Measurements from ENCODE around the gene SDC4.

Gene SDC4

DNA sequence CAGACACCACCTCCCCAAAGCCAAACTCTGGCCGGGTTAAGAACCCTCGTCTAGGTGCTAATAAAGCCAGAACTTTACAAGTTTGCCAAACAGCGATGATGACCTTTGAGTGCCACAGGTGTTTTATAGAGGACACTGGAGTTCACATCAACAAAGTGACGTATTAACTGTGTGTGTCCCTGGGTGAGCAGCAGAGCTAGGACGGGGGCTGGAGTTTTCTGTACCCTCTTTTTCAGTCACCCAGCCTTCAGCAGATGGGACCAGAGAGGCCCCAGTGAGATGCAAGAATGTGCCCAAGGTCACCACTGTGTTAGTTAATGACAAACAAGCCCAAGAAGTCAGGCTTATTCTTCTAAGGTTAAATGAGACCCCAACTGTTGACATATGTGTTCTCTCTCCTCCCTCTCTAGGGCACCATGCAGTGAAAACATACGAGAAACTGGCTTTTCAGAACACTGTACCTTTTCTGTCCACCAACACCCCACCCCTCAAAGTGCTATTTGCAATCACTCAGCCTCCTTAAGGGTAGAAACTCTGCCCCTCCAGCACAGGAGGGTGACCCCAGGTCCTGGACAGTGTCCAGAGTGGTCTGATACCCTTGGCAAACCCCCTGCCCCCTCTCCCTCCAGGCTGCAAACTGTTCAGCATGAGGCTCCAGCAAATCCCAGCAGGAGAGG, 5.2 kb downstream of the SDC4 start:
- no peak for DNase-seq

DNA sequence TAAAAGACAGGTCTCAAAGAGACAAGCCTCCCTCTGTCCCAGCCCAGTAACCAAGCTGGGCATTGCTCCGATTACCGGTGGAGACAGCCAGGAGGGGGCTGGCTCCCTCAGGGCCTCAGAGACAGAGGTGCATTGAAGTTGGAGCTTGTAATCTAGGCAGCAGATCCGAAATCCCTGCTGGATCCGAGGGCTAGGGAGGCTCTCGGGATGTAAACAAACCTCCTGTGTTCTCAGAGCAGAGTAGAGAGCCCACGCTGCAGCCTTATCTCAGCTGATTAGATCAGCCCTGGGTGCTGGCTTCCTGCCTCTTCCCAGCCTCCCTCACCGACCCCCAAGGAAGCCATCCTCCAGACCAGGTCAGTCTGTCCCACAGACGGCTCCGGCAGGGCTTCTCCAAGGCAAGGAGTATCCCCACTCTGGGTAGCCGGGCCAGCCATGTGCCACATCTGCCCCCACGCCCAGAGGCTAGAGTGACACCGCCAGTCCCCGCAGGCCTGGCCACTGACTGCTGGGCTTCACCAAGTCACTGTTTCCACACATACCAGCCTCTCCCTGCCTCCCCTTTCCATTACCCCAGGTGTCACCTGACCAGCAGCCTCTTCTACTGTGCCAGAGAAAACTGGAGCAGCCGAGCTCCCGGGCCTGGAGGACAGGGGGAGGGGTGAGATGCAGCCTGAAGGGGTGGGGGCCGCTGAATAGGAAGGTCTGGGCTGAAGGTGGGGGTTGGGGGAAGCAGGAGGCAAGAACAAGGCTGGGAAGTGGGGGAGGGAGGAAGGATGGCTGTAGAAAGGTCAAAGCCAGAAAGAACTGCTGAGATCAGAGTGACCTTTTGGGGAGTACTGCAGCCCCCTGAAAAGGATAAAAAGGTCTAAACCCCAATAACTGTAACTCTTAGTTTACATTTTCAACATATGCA, 6.0 kb downstream of the SDC4 start:
- DNase-seq = no peak

DNA sequence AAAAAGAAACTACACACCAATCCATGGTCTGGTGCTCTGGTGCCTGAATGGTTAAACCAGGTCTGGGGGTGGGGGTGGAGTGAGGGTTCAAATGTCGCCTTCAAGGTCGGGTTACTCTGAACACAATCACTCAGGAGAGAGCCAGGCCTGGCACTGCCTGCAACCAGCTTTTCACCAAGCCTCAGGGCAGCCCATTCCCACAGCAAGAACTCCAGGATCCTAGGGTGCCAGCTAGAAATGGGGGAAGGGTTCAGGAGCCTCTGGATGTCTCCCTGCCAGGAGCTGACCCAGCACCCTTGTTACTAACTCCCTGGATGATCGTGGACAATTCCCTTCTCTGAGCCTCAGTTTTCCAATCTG, 6.7 kb downstream of the SDC4 start:
- DNase-seq = no peak

DNA sequence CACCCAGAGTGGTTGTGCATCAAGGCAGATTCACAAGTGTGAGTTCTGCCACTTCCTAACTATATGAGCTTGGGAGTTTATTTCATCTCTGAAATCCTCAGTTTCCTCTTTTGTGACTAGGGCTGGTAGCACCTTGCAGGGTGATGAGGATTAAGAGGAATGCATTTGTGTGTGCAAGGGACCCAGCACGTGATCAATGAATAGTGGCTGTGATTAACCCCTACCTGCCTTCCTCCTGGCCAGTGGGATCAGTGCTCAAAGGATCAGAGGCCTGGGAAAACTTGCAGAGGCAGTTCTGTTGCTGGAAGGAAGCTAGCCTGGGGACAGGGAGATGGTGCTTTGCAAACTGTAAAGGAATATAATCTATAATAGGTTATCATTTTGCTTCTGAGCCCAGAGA, 7.3 kb downstream of the SDC4 start:
- no peak for DNase-seq

DNA sequence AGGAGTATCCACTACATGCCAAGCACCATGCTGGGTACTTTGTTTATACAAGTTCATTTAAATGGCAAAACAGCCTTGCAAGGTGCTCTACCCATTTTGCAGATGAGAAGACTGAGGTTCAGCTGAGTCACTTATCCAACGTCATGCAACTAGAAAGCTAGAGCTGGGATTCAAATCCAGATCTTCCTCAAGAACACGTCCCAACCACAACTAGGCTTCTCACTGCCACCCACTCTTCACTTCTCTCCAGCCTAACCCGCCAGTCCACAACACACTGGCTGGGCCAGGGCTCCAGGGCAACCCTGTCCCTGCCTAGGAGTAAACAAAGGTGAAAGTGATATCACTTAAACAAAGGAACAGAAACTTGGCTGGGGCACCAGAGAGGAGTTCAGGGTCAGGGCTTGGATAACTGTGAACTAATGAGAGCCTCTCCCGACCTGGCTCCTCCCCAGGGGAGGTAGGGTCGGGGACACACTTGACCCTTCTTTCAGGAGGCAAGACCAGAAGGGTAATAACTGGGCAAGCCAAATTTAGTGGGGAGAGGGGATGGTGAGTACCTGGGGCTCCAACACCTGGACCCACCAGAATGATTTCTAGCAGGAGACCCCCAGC, 7.9 kb downstream of the SDC4 start:
- no peak for DNase-seq

DNA sequence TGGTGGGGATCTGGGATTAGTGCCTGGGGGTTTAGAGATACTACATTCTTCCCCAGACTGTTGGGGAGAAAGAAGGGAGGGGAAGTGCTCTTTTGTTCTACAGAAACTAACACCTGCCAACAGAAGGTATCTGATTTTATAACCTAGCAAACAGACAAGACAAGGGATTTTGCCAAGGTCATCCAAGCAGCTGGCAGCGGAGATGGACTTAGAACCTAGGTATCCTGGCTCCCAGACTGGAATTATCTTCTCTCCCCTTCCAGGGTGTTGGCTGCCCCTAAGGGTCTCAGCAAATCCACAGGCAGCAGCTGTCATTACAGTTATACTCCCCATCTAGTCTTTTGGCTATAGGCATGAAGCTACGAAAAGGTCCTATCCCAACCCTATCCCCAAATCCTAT, 8.4 kb downstream of the SDC4 start:
- DNase-seq = no peak

DNA sequence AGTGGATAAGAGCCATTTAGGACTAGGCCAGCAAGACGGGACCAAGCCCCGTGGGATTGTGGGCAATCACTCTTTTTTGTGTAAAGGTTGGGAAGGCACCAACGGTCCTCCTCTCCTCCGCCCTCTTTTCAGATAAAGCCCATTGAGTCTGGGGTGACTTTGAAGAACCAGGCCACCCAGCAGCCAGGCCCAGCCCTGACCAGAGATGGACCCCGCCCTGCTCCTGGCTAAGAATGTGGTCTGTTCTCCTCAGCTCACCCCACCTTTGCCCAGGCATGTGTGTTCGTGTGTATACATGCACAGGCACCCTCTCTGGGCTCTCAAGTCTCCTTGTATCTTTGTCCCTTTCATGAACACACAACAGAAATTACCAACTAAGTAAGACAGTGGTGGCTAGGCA, 9.1 kb downstream of the SDC4 start:
- DNase-seq = no peak

DNA sequence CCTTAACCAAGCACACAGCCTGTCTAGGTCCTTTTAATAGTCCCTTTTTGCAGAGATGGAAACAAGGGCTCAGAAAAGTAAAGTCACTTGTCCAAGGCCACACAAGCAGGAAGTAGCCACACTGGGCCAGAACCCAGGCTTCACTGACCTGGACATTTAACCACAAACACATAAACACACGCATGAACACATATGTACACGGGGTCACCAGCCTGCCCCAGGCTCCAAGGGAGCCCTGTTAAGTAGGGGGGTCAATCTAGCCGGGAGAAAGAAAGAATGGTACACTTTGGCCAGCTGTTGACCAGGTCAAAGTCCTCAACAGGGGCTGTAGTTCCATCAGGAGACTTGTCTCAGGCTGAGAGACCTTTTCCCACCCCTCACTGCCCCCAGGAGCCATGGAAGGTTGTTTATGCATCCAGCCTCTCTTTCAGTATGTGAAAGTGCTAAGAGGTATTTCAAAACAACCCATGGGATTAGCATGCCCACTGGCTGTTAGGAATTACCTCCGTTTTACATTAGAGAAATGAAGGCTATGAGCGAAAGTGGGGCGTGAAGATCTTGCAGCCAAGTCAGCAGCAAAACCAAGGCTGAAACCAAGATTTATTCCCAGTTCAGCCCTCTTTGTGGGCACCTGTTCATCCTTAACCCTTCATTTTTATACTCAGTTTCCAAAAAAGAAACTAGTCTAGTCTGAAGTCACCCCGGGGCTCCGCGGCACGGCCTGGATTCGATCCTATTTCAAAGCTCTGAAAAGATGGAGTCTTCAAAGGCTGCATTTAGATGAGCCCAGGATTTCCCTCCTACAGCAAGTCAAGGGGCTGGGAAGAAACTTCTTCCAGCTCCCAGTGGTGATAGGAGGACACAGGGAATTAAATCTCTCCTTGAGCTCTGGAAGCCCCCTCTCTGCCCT, 9.8 kb downstream of the SDC4 start:
- no peak for DNase-seq

DNA sequence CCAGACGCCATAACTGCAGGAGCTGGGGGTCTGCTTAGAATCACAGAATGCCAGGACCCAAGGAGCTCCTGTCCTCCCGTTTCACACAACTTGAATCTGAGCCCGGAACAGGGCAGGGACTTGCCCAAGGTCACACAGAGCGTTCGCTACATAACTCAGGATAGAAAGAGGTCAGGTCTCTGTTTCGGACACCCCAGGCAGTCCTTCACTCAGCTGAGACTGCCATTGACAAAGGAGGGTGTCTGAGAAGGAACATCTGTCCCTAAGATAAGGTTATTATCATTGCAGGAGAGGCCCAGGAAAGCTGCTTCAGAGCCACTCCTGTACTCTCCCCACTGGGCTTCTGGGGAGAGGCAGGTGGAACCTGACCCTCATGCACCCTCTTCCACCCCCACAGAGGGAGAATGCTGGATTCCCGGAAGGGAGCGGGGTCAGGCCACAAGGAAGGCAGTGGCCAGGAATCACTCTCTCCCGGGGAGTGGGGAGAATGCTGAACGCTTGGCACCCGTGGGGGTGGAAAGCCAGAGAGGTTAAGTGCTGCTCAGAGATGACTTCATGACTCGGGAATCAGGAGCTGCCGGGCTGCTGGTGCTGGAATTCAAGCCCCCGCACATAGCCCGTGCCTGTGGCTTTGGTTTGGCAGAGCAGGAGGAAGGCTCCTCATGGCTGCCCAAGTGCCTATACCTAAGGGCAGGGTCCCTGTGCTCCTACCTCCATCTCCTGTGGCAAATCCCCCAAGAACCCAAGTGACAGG, 10.7 kb downstream of the SDC4 start:
- DNase-seq = no peak

DNA sequence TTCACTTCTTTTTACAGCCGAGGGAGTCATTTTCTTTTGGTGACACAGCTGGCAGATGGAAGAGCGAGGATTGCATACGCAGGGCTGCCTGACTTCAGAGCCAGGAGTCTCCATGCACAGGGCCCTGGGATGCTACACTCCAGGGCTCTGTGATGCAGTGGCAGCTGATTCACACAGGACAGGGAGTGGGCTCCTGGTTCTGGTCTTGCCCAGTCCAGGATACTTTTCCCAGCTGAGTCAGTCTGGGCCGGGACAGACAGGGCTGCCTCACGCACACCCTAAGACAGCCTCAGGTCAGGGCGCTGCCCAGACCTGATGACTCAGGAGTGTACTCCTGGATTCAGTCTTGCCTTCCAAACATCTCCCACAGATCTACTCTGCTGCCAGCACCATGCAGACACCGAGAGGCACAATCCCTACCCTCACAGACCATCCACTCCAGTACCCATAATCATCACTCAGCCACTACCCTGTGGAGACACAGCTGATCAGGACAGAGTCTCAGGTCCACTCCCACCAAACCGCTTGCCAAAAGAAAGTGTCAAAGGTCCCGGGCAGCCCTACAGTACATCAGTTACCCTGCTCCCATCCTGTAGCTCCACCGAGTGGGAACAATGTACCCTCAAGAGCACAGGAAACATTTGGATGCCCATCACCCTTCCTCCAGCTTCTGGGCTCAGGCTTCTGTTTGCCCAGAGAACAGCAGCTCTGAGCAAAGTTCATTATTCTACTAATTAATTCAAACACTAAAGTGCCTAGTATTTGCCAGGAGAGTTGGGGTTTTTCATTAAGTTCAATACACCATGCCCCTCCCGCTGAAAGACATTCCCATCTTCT, 11.5 kb downstream of the SDC4 start:
- no peak for DNase-seq

DNA sequence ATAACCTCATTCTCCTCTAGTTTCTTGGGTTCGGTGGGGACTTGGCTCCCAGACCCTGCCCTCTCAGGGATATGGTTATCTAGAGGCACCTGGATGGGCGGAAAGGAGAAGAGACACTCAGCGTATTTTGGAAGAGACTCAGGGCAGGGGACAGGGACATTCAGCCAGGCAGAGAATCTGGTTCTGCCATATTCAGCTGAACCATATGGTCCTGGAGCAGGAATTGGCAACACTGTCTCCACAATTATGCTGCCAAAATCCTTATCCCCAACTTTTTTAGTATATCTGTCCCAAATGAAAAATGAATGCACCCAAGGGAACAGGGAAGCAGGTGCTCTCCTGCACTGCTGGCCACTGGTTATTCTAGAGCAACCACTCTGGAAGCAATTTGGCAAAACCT, 17.7 kb downstream of the SDC4 start:
- no peak for DNase-seq

DNA sequence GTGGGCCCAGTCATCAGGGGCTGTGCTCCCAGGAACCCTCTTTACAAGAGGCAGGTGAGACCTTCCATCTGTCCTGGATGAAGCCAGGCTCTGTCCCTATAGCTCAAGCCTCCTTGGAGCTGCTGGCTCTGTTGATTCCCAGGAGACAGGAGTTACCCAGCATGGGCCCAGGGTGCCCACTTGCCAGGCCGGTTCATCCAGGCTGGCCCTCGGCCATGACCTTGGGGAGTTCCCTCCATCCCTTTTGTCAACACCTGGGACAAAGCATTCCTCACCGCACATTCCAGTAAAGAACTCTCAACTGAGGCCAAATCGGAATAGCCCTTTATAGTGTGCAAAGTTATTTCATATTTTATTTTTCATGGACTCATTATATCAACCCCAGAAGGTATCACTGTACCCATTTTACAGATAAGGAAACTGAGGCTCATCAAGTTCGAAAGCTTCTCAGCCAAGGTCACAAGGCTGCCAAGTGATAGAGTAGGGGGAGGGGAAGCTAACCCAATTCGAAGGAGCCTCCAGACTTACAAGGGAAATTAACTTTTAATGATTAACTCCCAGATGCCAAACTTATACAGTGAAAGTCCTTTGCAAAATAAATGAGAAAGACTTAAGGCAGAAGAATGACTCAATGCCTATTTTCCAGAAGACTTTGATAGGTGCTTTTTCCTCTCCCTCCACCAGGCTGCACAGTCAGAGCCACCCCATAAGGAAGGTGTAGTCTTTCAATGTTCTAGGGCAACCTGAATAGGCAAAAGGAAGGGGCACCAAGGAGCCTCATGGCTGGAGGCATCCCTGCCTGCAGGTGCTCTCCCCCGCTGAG, 18.5 kb downstream of the SDC4 start:
- no peak for DNase-seq

DNA sequence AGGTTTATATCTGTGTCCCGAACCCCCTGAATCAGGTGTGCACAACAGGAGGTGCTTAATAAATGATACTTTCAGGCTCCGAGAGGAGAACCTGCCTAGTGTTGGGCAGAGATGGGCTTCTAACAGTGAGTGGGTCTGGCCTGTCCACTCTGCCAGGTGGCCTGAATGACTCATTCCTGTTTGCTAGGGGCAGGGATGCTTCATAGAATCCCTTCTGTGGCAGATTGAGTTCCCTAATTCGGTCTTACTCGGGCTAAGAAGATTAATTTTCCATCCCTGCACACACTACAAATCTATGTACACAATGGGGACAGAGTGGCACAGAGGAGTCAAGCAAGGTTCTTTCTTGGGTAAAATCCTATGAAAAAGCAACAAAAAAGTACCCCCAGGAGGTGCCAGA, 19.8 kb downstream of the SDC4 start:
- no peak for DNase-seq

DNA sequence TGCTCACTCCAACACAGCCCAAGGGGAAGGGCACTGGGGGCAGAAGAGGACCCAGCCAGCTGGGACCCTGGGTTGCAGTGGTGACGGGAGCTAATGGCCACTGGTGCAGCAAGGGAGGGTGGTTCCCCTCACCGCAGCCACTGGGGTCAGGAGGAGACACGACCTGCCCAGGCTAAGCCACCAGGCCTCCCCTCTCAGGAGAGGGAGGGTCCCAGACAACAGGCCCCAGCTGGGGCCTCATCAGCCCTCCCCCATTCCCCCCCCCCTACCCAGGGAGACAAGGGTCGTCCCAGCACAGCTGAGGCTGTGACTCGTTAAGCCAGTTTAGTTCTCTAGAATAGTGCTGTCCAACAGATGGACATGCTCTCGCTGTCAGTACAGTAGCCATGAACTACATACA, 22.9 kb downstream of the SDC4 start:
- no peak for DNase-seq

DNA sequence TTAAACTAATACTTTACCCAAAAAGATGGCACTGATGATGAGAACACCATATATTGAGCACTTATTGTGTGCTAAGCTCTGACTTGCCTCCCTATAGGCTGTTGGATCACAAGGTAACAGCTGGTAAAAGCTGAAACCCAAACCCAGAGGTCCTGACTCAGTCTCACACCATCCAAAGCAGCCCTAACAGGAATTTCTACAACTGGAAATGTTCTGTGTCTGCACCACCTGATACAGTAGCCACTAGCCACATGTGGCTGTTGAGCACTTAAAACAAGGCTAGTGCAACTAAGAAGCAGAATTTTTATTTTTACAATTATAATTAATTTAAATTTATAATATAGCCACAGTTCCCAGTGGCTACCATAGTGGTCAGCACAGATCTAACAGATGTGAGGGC, 24.5 kb downstream of the SDC4 start:
- DNase-seq = no peak

DNA sequence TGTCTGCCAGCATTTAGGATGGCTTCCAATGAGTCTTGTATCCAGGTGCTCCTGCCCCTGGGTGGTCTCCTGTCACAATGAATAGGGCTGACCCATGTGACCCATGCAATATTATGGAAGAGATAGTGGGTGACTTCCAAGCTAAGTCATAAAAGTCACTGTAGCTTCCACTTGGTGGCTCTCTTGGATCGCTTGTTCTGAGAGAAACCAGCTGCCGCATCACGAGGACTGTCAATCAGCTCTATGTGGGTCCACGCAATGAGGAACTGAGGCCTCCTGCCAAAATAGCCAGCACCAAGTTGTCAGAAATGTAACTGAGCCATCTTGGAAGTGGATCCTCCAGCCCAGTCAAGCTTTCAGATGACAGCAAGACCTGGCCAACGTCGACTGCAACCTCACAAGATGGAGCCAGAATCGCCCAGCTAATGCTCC, 25.3 kb downstream of the SDC4 start:
- DNase-seq = no peak

DNA sequence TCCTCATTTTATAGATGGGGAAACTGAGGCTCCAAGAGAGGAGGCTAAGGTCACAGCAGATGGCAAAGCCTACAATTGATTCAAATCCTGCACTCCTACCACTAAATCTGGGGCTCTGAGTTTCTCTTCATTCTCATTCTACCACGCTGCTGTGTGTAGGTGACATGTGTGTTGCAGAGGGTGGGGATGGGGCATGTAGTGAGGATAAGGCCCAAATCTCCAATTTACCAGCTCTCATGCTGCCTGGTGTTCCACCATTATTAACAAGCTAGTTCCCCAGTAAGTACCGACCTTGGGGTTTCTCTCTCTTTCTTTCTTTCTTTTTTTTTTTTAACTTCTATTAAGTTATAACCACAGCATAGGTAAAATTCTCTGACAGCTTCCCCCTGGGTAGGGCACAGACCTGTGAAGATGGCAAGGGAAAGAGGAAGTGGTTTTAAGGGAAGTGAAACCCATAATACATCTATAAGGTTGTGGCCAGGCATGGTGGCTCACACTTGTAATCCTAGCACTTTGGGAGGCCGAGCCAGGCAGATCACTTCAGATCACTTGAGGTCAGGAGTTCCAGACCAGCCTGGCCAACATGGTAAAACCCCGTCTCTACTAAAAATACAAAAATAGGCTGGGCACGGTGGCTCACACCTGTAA, 27.2 kb downstream of the SDC4 start:
- DNase-seq = no peak

DNA sequence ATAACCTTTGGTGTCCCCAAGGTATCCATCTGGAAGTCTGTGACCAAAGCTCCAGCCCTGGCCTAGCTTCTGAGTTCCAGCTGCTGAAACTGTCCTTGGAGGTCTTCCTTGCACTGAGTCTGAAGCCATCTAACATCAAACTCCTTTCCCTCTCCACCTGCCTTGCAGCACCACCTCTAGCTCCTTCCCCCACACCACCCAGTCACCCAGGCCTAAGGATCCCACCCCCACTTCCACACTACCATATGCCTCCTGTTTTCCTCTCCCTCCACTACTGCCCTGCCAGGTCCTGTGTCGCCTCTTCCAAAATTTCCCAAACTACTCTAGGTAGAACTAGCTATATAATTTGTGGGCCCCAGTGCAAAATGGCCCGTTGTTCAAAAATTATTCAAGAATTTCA, 29.3 kb downstream of the SDC4 start:
- no peak for DNase-seq

DNA sequence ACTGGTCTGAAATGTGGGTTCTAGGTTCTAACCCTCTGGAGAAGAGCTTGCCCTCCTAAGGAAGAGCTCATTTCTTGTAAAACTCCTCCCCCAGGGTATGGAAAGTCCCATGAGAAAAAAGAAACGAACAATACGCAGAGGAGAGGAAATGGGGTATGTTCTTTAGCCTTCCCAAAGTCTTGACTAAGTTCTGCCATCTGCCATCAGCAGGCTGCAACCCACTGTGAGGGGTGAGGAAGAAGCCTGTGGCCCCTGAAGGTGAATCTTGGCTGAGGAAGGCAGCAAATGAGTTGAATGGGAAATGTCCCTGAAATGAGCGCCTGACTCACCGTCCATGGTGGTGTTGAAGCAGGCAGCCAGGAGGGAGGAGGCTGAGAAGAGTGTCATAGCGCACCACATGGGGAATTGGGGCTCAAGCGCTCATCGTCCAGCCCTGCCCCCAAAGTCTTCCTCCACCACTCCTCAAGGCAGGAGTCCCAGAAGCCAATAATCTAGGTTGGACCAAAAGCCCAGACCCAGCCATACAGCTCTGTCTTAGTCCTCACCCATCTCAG, 29.8 kb downstream of the SDC4 start:
- no peak for DNase-seq

DNA sequence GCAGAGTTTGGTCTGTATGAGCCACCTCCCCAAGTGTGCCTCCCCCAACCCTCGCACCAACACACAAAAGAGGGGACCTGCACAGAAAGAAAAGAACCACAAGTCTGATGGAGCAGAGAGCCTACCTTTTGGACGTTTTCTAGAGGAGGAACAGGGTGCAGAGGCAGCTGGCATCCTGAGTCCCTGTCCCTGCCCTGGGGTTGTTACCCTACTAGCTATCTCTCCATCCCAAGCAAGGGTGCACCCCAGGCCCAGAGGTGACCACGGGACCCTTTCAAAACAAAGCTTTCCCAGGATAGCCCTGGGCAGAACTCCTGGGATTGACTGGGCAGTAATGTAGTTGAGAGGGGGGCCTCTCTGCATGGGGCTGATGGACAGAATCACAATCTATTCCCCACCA, 30.4 kb downstream of the SDC4 start:
- no peak for DNase-seq

All from activated CD4-positive, alpha-beta T cell treated with anti-CD3 and anti-CD28 coated beads for 4 hours (primary cell).